AG09309 (cell line): ENCODE measurements around the gene IL1RAPL1.
"Not testable (repeated sequence)": the region's sequence is repeated elsewhere in the genome, so short reads cannot be mapped to it uniquely, and the experiment has no call there.

Source experiments
- DNase-seq: peaks from one replicate; pipeline ENCODE4 v3.0.0-alpha.2; 2010; ENCODE audit warnings: low read depth
- H3K4me3 ChIP-seq: 2 replicates; pipeline ENCODE4 v1.5.1; 2011; ENCODE audit warnings: mild to moderate bottlenecking, low read depth, low read length, moderate library complexity; ENCODE audit not compliant: control insufficient read depth
- TF ChIP-seq, protein P1 (sequence below): IDR thresholded peaks from 2 replicates; pipeline ENCODE4 v1.5.1; 2011; ENCODE audit warnings: mild to moderate bottlenecking, low read depth, low read length, inconsistent platforms; ENCODE audit not compliant: insufficient read depth, control insufficient read depth; ENCODE audit errors: missing control alignments

The IL1RAPL1 gene

DNA sequence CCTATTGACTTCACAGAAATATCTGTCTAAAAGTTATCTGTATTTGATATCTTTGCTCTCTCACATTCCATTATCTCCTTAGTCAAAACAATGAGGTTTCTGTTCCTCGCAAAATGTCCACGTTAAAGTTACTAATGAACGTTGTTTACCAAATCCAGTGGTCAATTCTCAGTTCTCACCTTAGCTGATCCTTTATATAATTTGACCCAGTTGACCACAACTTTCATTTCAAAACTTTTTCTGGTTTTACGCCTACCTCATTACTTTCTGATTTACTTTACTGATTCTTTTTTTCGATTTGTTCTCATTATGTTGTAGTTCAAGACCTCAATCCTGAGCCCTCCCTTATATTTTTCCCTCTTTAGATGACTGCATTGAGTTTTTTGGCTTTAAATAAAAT is 186.6 kb downstream of the IL1RAPL1 start:
- H3K4me3 ChIP-seq: no peak overlapping the region
- no peak for DNase-seq
- TF ChIP-seq, protein P1, sequence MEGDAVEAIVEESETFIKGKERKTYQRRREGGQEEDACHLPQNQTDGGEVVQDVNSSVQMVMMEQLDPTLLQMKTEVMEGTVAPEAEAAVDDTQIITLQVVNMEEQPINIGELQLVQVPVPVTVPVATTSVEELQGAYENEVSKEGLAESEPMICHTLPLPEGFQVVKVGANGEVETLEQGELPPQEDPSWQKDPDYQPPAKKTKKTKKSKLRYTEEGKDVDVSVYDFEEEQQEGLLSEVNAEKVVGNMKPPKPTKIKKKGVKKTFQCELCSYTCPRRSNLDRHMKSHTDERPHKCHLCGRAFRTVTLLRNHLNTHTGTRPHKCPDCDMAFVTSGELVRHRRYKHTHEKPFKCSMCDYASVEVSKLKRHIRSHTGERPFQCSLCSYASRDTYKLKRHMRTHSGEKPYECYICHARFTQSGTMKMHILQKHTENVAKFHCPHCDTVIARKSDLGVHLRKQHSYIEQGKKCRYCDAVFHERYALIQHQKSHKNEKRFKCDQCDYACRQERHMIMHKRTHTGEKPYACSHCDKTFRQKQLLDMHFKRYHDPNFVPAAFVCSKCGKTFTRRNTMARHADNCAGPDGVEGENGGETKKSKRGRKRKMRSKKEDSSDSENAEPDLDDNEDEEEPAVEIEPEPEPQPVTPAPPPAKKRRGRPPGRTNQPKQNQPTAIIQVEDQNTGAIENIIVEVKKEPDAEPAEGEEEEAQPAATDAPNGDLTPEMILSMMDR: no peak

DNA sequence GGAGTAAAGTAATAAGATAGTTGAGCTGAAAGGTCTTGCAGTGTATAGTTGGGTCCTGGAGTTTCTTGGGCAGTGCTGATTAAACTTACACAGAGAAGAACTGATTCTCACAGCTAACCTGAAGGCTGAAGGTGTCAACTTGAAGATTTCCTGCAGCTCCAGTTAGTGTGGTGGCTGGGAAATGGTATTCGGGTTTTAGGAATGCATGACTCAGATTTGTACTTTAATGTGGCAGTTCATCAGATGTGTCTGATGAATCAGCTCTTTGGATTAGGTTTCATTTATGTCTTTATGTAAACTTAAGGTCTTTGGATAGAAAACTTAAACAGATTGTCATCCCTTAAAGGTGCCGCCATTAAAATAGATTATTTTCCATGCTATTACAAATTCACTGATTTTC is 200.0 kb downstream of the IL1RAPL1 start:
- DNase-seq: no peak
- no peak overlapping the region for H3K4me3 ChIP-seq
- TF ChIP-seq, protein P1: no peak

DNA sequence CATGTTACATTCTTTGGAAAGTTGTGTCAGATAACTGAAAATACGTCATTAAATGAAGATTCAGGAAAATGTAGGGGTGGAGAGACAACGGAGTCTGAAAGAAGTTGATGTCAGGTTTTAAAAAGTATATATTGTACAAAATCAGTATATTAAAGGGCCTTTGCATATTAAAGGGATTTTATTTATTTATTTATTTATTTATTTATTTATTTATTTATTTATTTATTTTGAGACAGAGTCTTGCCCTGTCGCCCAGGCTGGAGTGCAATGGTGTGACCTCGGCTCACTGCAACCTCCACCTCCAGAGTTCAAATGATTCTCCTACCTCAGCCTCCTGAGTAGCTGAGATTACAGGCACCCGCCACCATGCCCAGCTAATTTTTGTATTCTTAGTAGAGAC is 213.4 kb downstream of the IL1RAPL1 start:
- not testable (repeated sequence) for DNase-seq, H3K4me3 ChIP-seq

DNA sequence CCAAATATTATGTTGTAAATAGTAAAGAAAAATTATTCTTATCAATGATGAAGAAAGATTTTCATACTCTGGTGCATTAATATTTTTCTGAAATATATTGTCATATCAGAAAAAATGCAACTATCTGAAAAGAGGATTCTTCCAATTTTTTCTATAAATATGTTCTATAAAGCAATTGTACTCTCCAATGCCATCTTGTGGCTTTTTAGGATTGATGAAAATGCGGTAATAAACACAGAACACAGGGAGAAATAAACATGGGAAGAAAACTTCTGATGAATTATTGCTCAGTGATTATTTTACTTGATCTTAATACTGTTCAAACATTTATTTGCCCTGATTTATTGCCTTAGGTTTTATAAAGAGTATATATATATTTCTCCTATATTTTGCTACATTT is 215.4 kb downstream of the IL1RAPL1 start:
- DNase-seq: no peak
- TF ChIP-seq, protein P1: no peak
- H3K4me3 ChIP-seq: no peak overlapping the region

DNA sequence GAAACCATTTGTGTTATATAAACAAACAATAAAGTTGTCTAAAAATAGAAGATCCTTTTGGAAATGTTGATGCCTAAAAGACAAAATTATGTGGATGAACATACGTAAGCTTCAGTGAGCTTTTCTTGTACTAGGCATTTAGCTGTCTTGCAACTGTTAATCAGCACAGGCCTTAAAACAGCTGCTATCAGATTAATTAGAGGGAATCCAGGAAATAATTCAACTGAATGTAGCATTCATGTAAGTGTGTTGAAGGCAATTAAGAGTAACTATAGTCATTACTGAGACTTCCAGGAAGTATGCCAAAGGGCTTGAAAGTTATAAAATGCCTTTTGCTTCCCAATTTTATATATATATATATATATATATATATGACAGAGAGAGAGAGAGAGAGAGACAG is 248.7 kb downstream of the IL1RAPL1 start:
- TF ChIP-seq, protein P1: no peak
- DNase-seq: no peak
- no peak overlapping the region for H3K4me3 ChIP-seq

DNA sequence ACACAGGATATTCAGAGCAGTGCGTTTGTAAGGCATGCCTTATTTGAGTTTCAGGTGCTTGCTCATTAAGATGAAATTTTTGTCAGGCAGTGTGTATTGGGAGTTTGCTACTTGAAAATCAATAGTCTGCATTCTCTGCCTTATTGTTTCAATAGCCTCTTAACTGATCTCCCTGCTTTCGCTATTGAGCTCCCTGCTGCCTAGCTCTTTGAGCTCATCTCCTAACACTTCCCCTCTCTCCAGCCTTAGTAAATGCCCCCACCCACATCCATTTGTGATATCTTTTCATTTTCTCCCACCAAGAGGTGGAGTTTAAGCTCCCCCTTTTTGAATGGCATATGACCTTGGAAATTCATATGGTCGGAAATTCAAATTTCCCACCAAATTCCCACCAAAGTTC is 256.6 kb downstream of the IL1RAPL1 start:
- TF ChIP-seq, protein P1: no peak
- H3K4me3 ChIP-seq: no peak overlapping the region
- DNase-seq: no peak

DNA sequence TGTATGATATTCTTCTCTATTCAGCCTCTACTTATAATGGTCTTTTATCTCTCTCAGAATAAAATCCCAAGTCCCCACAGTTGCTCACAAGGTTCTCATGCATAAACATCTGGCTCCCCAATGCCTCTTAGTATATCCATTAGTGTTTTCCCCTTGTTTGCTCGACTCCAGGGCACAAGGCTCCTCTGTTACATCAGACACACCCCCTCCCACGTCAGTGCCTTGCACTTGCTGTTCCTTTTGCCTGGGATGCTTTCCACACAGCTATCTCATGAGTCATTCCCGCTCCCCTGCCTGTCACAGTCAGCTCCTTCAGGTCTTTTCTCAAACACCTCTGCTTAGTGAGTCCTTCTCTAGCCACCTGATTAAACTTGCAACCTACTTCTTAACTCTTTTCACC is 260.2 kb downstream of the IL1RAPL1 start:
- no peak for DNase-seq
- TF ChIP-seq, protein P1: no peak
- H3K4me3 ChIP-seq: no peak overlapping the region
